Measurements from ENCODE around the gene ZMAT3.

DNA sequence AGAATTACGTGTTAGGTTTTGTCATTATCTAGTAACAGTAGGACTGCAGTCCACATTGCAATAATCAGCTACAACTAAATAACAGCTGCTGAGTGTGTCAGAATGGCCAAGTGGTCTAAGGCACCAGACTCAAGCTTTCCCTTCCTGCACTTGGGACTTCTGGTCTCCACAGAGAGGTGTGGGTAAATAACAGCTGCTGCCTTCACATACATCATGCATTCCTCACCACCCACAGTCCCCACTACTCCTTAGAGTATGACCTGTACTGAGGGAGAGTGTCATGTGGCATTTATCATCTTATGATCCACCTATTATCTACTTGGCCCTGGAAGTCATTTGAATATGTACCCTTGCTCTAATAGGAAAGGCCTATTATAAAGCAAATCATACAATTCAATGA lies 22.2 kb upstream of the ZMAT3 start:
- TF ChIP-seq REST (IDR thresholded peaks at IDR 0.05; ENCODE audit: low read depth, low read length) (no peak), EP300 (IDR thresholded peaks at IDR 0.05; ENCODE audit: borderline replicate concordance in 1 of 2, low read depth in 1 of 2, low read length in 1 of 2) (no peak), TAF1 (IDR thresholded peaks at IDR 0.05; ENCODE audit: borderline replicate concordance, low read depth, low read length) (no peak), RAD21 (IDR thresholded peaks at IDR 0.05; ENCODE audit: low read length) (no peak), CHD2 (IDR thresholded peaks at IDR 0.05; ENCODE audit: low read length, partially characterized antibody) (no peak), EZH2phosphoT487 (IDR thresholded peaks at IDR 0.05; ENCODE audit: borderline replicate concordance, low read depth) (no peak)
- TF ChIP-seq, protein P1, sequence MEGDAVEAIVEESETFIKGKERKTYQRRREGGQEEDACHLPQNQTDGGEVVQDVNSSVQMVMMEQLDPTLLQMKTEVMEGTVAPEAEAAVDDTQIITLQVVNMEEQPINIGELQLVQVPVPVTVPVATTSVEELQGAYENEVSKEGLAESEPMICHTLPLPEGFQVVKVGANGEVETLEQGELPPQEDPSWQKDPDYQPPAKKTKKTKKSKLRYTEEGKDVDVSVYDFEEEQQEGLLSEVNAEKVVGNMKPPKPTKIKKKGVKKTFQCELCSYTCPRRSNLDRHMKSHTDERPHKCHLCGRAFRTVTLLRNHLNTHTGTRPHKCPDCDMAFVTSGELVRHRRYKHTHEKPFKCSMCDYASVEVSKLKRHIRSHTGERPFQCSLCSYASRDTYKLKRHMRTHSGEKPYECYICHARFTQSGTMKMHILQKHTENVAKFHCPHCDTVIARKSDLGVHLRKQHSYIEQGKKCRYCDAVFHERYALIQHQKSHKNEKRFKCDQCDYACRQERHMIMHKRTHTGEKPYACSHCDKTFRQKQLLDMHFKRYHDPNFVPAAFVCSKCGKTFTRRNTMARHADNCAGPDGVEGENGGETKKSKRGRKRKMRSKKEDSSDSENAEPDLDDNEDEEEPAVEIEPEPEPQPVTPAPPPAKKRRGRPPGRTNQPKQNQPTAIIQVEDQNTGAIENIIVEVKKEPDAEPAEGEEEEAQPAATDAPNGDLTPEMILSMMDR (IDR thresholded peaks at IDR 0.05), result no peak
- TF ChIP-seq, protein P2, sequence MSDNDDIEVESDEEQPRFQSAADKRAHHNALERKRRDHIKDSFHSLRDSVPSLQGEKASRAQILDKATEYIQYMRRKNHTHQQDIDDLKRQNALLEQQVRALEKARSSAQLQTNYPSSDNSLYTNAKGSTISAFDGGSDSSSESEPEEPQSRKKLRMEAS (IDR thresholded peaks at IDR 0.05; ENCODE audit: low read depth), result no peak

All from SK-N-SH (cell line).